Measurements from ENCODE around the gene ENGASE. TPM values are rescaled to one million over a fixed set of nuclear protein-coding genes. Genes with fewer than 3 reads are reported as not detected.

ENGASE gene
- total and polyA plus RNA-seq, 2 of the 8 experiments (the other 6 are each of a cell fraction or from before 2014, with no cell fraction given), result 9.3 to 36.1 TPM

DNA sequence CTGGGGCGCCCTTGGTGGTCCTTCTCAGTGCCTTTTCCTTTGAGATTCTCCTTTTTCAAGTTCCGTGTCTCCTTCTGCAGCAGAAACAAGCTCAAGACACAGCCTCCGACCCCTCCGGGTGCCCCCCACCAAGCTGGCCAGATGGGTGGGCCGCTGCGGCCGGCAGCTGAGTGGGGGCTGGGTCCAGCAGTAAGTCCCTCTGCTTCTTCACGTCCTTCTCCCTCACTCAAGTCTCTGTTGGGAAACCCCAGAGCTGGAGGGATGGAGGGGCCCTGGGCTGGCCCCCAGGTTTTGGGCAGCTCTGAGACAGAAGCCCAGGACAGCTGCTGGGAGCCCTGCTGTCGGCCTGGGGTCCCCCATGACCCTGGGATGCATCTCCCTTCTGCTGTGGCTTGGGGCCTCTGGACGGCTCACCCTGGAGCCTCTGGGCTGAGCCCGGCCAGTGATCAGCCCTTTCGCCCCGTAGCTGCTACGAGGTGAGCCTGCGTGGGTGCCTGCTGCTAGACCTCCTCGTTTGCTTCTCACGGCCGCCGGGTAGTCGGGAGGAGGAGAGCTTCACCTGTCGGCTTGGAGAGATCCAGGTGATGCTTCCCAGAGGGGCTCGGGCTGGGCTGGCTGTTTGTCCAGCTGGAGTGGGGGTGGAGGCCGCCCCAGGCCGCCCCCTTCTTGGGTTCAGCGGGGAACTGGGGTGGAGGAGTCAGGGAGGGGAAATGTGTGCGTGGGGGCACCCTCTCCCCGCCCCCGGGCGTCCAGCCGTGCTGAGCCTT lies 10.7 kb downstream of the ENGASE start:
- H3K79me2 ChIP-seq (ENCODE audit: control insufficient read depth in 1 of 2, insufficient read depth in 2 of 2, low read length in 2 of 2), result no peaks in the 10 kb centered on the region
- no peak overlapping the region for H4K91ac ChIP-seq (replicated peaks; ENCODE audit: insufficient read length, low read length)
- no peak overlapping the region for H3K9ac ChIP-seq (replicated peaks in 1 of 4; ENCODE audit: extremely low read depth in 1 of 4, low read depth in 3 of 4, low read length in 3 of 4)
- no peak overlapping the region for H3K23ac ChIP-seq (ENCODE audit: insufficient read length)
- H3K56ac ChIP-seq (replicated peaks; ENCODE audit: insufficient read length, low read depth, low read length), result no peak overlapping the region
- no peak overlapping the region for H2BK12ac ChIP-seq (ENCODE audit: low read depth, low read length)
- H3K27ac ChIP-seq (ENCODE audit: low read depth, low read length), result no peak overlapping the region
- H2BK15ac ChIP-seq (ENCODE audit: low read length), result no peak overlapping the region
- DNase-seq (ENCODE audit: low read depth in 1 of 2, low spot score in 2 of 2) (no peak), FAIRE-seq (no peak)
- no peak overlapping the region for H3K4me2 ChIP-seq (ENCODE audit: insufficient read depth in 1 of 2, low read depth in 2 of 2, low read length in 2 of 2)
- no peak overlapping the region for H3K18ac ChIP-seq (ENCODE audit: extremely low read depth, low read length)
- no peak overlapping the region for H3K4me3 ChIP-seq (ENCODE audit: extremely low read depth in 1 of 4, insufficient read depth in 2 of 4, low read depth in 3 of 4, low read length in 4 of 4)
- TF ChIP-seq BACH1 (IDR thresholded peaks at IDR 0.05; ENCODE audit: low read length) (no peak), ASH2L (IDR thresholded peaks at IDR 0.05; ENCODE audit: low read length) (no peak), POLR2AphosphoS5 (IDR thresholded peaks at IDR 0.05; ENCODE audit: low read depth, low read length) (no peak), SIRT6 (IDR thresholded peaks at IDR 0.05; ENCODE audit: low read length) (no peak), KDM1A (IDR thresholded peaks at IDR 0.05; ENCODE audit: borderline replicate concordance, low read length) (no peak), RFX5 (IDR thresholded peaks at IDR 0.05; ENCODE audit: borderline replicate concordance, low read depth, low read length) (no peak)
- H3K23me2 ChIP-seq (ENCODE audit: low read depth, low read length), result no peaks in the 10 kb centered on the region
- no peak overlapping the region for H2BK5ac ChIP-seq (ENCODE audit: low read depth, low read length)
- CTCF ChIA-PET (ENCODE audit: partially characterized antibody), result interaction anchor here (0.7 to 11.5 kb wide), 20 partner anchors 10 to 316 kb away, joined by 3 to 291 read pairs (median 5); no protein-coding TSS in a partner anchor
- no peaks in the 10 kb centered on the region for H3K27me3 ChIP-seq (replicated peaks in 1 of 4; ENCODE audit: control insufficient read depth in 3 of 4, extremely low read depth in 1 of 4, insufficient read depth in 3 of 4, low read length in 3 of 4)
- H3K14ac ChIP-seq (ENCODE audit: insufficient read length), result no peak overlapping the region
- H4K5ac ChIP-seq (ENCODE audit: insufficient read length, low read depth, low read length), result no peak overlapping the region
- POLR2A ChIA-PET (ENCODE audit: partially characterized antibody), result interaction anchor here (1.4 kb wide), 1 partner anchor 12 kb away, joined by 4 read pairs; no protein-coding TSS in a partner anchor
- WGBS, 2 experiments (ENCODE audit: extremely low coverage in 1 of 2, insufficient coverage in 1 of 2, insufficient read length in 1 of 2, insufficient replicate concordance in 2 of 2, low coverage in 1 of 2, low lambda C conversion rate in 2 of 2, missing lambda C conversion rate in 1 of 2), result 89% methylated on average over 21 of the region's 30 CpGs; no CpG with 5 or more reads in 1 of the 2 experiments
- H4K20me1 ChIP-seq (replicated peaks in 1 of 2; ENCODE audit: control insufficient read depth in 1 of 2, insufficient read depth in 2 of 2, low read length in 2 of 2), result peaks cover 6 to 10% of the 10 kb centered on the region in 2 experiments
- H4K8ac ChIP-seq (ENCODE audit: extremely low read depth, insufficient read depth, low read length), result no peak overlapping the region
- H2BK120ac ChIP-seq (replicated peaks; ENCODE audit: low read depth, low read length), result no peak overlapping the region
- peaks cover 0 to 2% (median under 1%) of the 10 kb centered on the region in 4 experiments; a peak in 1 of 7 replicates for H3K4me1 ChIP-seq (replicated peaks in 1 of 4; ENCODE audit: control insufficient read depth in 3 of 4, insufficient read depth in 4 of 4, low read length in 3 of 4)
- no peak overlapping the region for H3K4ac ChIP-seq (replicated peaks; ENCODE audit: insufficient read length, low read depth, low read length)
- no peaks in the 10 kb centered on the region for H3K79me1 ChIP-seq (ENCODE audit: low read depth, low read length)
- no peaks in the 10 kb centered on the region for H3K9me3 ChIP-seq (ENCODE audit: insufficient read depth in 2 of 2, low read depth in 1 of 2, low read length in 1 of 2)
- no peak overlapping the region for H2AFZ ChIP-seq (ENCODE audit: low read length)
- H2AK5ac ChIP-seq (ENCODE audit: low read depth, low read length), result no peak overlapping the region
- H2BK20ac ChIP-seq (ENCODE audit: low read length), result no peak overlapping the region
- H3K36me3 ChIP-seq (ENCODE audit: control insufficient read depth in 2 of 4, insufficient read depth in 4 of 4, low read length in 3 of 4), result peaks cover 0 to 11% (median 5%) of the 10 kb centered on the region in 4 experiments; a peak in 4 of 8 replicates
